Measurements from ENCODE around the gene TAOK3. TPM values are rescaled to one million over a fixed set of nuclear protein-coding genes. Genes with fewer than 3 reads are reported as not detected.

The TAOK3 gene
- total RNA-seq, result 33.5 and 34.5 TPM in 2 replicates

GRCh38 chr12:118372541-118373495 is at the start of gene TAOK3:
TAOK3 (minus strand) TSS chr12:118372907; CDS start chr12:118255567, 117,340 bp downstream.

DNA sequence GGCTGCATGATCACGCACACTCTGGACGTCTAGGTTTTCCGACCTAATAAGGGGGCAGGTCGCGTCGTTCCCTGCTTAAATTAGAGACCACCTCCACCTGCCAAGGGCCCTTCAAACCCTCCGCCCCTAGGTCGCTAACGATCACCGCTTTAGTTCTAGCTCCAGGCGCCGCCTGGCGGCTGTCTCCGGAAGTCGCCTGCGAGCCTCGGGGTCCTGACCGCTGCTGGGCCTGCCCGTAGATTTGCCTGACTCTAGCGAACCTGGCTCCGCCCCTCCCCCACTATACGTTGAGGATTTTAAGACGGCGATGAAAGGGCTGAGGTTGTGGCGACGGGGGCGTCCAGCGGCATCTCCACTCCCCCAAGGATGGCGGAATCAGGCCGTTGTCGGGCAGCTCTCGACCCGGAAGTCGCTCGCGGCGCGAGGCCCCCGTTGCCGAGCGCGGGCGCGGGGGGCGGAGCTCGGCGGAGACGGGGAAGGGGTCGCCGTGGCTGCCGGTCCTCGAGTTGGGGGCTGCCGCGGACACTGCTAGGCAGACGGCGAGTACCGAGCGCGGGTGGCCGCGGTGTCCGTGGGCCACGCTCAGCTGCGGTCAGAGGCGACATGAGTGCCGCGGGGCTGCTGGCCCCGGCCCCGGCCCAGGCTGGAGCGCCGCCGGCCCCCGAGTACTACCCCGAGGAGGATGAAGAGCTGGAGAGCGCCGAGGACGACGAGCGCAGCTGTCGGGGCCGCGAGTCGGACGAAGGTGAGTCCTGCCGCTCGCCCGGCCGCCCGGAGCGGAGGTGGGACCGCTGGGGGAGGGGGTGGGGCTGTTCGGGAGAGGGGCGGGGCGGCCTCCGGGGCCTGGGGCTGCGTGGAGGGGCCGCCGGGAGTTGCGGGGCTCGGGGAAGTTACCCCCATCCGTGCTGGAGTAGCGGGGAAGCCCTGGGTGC is 3.6 kb upstream of the TAOK3 start, which contains the start of gene SUDS3:
Gene SUDS3, plus strand, starts transcription at position 467 of the 932 bp plus-strand sequence. Its CDS starts 137 bp downstream, at position 604.

GRCh38 chr12:118135788-118136558 is 236.7 kb downstream of the TAOK3 start, which contains the start of gene PEBP1:
PEBP1 (plus strand) TSS chr12:118136124; CDS start chr12:118136210, 86 bp downstream.

GRCh38 chr12:118103601-118104382 is 268.9 kb downstream of the TAOK3 start, which contains the start of gene VSIG10:
VSIG10 (minus strand) TSS chr12:118104011; CDS start chr12:118103671, 340 bp downstream.

Other genes with a start within 250 kb of the TAOK3 start
- gene PEBP1, start 236.8 kb downstream of the TAOK3 start, total RNA-seq, result 220 and 236 TPM in 2 replicates
- gene SUDS3, start 3.6 kb upstream of the TAOK3 start, total RNA-seq, result 24.6 and 37.5 TPM in 2 replicates